Measurements from ENCODE around the gene MAPKBP1.

DNA sequence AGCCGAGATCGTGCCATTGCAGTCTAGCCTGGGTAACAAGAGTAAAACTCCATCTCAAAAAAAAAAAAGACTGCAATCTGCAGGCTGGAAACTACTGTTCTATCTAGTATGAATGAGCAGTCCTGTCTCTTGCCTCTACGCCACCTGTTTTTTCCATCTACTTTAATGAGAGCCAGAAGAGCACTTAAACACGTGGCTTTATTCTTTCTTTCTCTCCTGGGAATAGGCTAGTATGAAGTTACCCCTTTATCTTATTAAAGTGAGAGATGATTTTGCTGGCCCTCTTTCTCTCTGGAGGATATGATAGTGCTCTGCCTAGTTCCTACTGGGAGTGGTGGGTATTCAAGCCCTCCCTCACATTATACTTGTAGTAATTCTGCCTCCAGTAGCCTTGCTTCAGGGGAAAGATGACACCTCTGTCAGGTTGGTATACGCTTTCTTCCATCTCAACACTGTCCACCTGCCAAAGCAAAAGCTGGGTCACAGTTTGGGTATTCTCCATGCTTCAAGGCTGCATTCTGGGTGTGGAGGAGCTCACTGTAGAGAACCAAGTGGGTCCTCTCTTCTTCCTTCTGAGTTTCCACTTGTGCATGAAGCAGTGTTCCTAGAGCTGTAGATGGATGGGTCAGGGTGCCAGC is 17.8 kb downstream of the MAPKBP1 start:
- TF ChIP-seq, protein P1, sequence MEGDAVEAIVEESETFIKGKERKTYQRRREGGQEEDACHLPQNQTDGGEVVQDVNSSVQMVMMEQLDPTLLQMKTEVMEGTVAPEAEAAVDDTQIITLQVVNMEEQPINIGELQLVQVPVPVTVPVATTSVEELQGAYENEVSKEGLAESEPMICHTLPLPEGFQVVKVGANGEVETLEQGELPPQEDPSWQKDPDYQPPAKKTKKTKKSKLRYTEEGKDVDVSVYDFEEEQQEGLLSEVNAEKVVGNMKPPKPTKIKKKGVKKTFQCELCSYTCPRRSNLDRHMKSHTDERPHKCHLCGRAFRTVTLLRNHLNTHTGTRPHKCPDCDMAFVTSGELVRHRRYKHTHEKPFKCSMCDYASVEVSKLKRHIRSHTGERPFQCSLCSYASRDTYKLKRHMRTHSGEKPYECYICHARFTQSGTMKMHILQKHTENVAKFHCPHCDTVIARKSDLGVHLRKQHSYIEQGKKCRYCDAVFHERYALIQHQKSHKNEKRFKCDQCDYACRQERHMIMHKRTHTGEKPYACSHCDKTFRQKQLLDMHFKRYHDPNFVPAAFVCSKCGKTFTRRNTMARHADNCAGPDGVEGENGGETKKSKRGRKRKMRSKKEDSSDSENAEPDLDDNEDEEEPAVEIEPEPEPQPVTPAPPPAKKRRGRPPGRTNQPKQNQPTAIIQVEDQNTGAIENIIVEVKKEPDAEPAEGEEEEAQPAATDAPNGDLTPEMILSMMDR (IDR thresholded peaks at IDR 0.05), result no peak
- no peak for TF ChIP-seq ZFX (IDR thresholded peaks at IDR 0.05; ENCODE audit: borderline replicate concordance)

Measured in 22Rv1 (cell line).